NCI-H446 treated with DMSO at 0.1 percent for 48 hours (cell line): ENCODE data around the gene COA5.
"Not testable (repeated sequence)": the region's sequence is repeated elsewhere in the genome, so short reads cannot be mapped to it uniquely, and the experiment has no call there.

Source experiments
- DNase-seq: peaks from one replicate; lab custom pipeline; 2025; lab: John Stamatoyannopoulos, UW

COA5 gene

GRCh38 chr2:98606431-98606830 lies 1.9 kb downstream of the COA5 start:
- DNase-seq = no peak

- DNase-seq = no peak
These were observed 3.2 kb downstream of the COA5 start for GRCh38 chr2:98605076-98605475.

GRCh38 chr2:98604547-98604946 lies 3.8 kb downstream of the COA5 start:
- no peak for DNase-seq

- DNase-seq = no peak
These were observed 6.7 kb downstream of the COA5 start for GRCh38 chr2:98601532-98602132.

GRCh38 chr2:98598781-98599428 lies 9.4 kb downstream of the COA5 start:
- DNase-seq = no peak

GRCh38 chr2:98594665-98595064 lies 13.6 kb downstream of the COA5 start:
- DNase-seq = not testable (repeated sequence)

- no peak for DNase-seq
These were observed 15.7 kb downstream of the COA5 start for GRCh38 chr2:98592565-98592964.

- DNase-seq = no peak
These were observed 18.8 kb downstream of the COA5 start for GRCh38 chr2:98589489-98589888.

GRCh38 chr2:98588880-98589431 lies 19.4 kb downstream of the COA5 start:
- DNase-seq = no peak

- no peak for DNase-seq
These were observed 21.7 kb downstream of the COA5 start for GRCh38 chr2:98586551-98587140.

- no peak for DNase-seq
These were observed 22.9 kb downstream of the COA5 start for GRCh38 chr2:98585386-98585785.

- no peak for DNase-seq
These were observed 24.3 kb downstream of the COA5 start for GRCh38 chr2:98583816-98584618.

GRCh38 chr2:98583276-98583675 lies 25.0 kb downstream of the COA5 start:
- no peak for DNase-seq

GRCh38 chr2:98582523-98582922 lies 25.8 kb downstream of the COA5 start:
- DNase-seq = no peak

GRCh38 chr2:98580656-98581284 lies 27.5 kb downstream of the COA5 start:
- DNase-seq = no peak

GRCh38 chr2:98579926-98580325 lies 28.4 kb downstream of the COA5 start:
- no peak for DNase-seq

- DNase-seq = no peak
These were observed 30.1 kb downstream of the COA5 start for GRCh38 chr2:98578231-98578630.

- no peak for DNase-seq
These were observed 31.0 kb downstream of the COA5 start for GRCh38 chr2:98577313-98577712.

GRCh38 chr2:98576666-98577312 lies 31.5 kb downstream of the COA5 start:
- no peak for DNase-seq

GRCh38 chr2:98573426-98573825 lies 34.9 kb downstream of the COA5 start:
- no peak for DNase-seq

GRCh38 chr2:98572676-98573075 lies 35.6 kb downstream of the COA5 start:
- no peak for DNase-seq

- DNase-seq = no peak
These were observed 36.1 kb downstream of the COA5 start for GRCh38 chr2:98572211-98572610.
